ENCODE data around the gene PIK3CG. TPM values are rescaled to one million over a fixed set of nuclear protein-coding genes. Genes with fewer than 3 reads are reported as not detected.
"Not testable (repeated sequence)": the region's sequence is repeated elsewhere in the genome, so short reads cannot be mapped to it uniquely, and the experiment has no call there.

Gene PIK3CG
- polyA plus RNA-seq, 1 experiment, result not detected

DNA sequence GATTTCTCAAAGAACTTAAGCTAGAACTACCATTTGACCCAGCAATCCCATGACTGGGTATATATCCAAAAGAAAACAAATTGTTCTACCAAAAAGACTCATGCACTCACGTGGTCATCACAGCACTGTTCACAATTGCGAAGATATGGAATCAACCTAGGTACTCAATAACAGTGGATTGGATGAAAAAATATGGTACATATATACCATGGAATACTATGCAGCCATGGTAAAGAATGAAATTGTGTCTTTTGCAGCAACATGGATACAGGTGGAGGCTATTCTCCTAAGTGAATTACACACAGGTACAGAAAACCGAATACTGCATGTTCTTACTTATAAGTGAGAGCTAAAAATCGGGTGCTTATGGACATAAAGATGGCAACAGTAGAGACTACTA is 61.8 kb downstream of the PIK3CG start:
- Histone ChIP-seq H3K27me3 (ENCODE audit: control insufficient read depth, insufficient read depth, low read length) (no peaks in the 10 kb centered on the region), H3K36me3 (ENCODE audit: control insufficient read depth, insufficient read depth, low read length) (no peaks in the 10 kb centered on the region), H3K4me3 (ENCODE audit: low read depth, low read length) (no peak overlapping the region)
- CTCF ChIA-PET, result interaction anchor here (1.7 kb wide), 1 partner anchor 11 kb away, joined by 4 read pairs; no protein-coding TSS in a partner anchor
- TF ChIP-seq, protein P1, sequence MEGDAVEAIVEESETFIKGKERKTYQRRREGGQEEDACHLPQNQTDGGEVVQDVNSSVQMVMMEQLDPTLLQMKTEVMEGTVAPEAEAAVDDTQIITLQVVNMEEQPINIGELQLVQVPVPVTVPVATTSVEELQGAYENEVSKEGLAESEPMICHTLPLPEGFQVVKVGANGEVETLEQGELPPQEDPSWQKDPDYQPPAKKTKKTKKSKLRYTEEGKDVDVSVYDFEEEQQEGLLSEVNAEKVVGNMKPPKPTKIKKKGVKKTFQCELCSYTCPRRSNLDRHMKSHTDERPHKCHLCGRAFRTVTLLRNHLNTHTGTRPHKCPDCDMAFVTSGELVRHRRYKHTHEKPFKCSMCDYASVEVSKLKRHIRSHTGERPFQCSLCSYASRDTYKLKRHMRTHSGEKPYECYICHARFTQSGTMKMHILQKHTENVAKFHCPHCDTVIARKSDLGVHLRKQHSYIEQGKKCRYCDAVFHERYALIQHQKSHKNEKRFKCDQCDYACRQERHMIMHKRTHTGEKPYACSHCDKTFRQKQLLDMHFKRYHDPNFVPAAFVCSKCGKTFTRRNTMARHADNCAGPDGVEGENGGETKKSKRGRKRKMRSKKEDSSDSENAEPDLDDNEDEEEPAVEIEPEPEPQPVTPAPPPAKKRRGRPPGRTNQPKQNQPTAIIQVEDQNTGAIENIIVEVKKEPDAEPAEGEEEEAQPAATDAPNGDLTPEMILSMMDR (IDR thresholded peaks at IDR 0.05; ENCODE audit: insufficient read depth, low read depth, low read length), result no peak
- POLR2A ChIA-PET, result no interaction called here
- DNase-seq (ENCODE audit: low read depth), result no peak

DNA sequence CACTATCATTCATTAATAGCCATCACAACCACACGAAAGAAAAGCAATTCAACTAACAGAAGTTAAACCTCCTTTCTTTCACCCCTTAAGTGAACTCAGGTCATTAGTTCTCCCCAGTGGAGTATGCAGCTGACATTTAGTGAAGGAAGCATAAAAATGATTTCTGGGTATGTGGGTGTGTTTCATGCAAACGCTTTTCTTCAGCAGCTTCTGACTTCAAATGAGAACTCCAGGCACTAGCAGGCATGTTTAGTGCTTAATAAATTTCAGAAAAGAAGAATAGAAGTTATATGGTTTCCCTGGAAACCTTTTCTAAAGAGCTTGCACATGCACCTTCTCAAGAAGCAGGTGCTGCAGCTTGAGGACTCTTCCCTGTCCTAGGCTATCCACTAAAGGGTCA is 62.5 kb downstream of the PIK3CG start:
- Histone ChIP-seq H3K36me3 (ENCODE audit: control insufficient read depth, insufficient read depth, low read length) (no peaks in the 10 kb centered on the region), H3K4me3 (ENCODE audit: low read depth, low read length) (no peak overlapping the region), H3K27me3 (ENCODE audit: control insufficient read depth, insufficient read depth, low read length) (no peaks in the 10 kb centered on the region)
- TF ChIP-seq, protein P1 (IDR thresholded peaks at IDR 0.05; ENCODE audit: insufficient read depth, low read depth, low read length), result no peak
- no peak for DNase-seq (ENCODE audit: low read depth)
- ChIA-PET POLR2A (no interaction called here), CTCF (interaction anchor here (1.4 to 1.7 kb wide), 2 partner anchors 12 to 220 kb away, joined by 3 to 4 read pairs; no protein-coding TSS in a partner anchor)

DNA sequence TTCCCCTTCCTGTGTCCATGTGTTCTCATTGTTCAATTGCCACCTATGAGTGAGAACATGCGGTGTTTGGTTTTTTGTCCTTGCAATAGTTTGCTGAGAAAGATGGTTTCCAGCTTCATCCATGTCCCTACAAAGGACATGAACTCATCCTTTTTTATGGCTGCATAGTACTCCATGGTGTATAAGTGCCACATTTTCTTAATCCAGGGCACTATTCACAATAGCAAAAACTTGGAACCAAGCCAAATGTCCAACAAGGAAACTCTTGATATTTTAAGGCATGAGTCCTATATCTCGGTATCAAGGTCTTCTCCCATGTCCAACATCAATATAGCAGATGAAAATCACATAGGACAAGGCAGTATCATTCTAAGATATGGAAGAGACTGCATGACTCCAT is 64.5 kb downstream of the PIK3CG start:
- H3K36me3 ChIP-seq (ENCODE audit: control insufficient read depth, insufficient read depth, low read length); CTCF ChIA-PET; H3K27me3 ChIP-seq (ENCODE audit: control insufficient read depth, insufficient read depth, low read length); POLR2A ChIA-PET; H3K4me3 ChIP-seq (ENCODE audit: low read depth, low read length); DNase-seq (ENCODE audit: low read depth): not testable (repeated sequence)

DNA sequence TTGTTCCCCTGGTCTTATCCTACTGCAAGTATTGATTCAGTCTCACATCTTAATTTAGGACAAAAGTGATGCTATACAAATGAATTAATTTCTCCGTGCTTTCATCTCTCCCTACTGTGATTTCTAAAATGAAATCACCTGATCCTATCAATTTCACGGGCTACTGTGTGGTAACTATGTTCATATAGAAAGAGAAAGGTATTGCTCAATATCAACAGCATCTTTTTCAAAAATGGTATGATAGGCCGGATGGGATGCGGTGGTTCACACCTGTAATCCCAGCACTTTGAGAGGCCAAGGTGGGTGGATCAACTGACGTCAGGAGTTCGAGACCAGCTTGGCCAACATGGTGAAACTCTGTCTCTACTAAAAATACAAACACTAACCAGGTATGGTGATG is 71.2 kb downstream of the PIK3CG start:
- Histone ChIP-seq H3K4me3 (ENCODE audit: low read depth, low read length) (no peak overlapping the region), H3K36me3 (ENCODE audit: control insufficient read depth, insufficient read depth, low read length) (no peaks in the 10 kb centered on the region), H3K27me3 (ENCODE audit: control insufficient read depth, insufficient read depth, low read length) (no peaks in the 10 kb centered on the region)
- TF ChIP-seq, protein P1 (IDR thresholded peaks at IDR 0.05; ENCODE audit: insufficient read depth, low read depth, low read length), result no peak
- DNase-seq (ENCODE audit: low read depth), result no peak
- POLR2A ChIA-PET, result no interaction called here
- CTCF ChIA-PET, result interaction anchor here (1.0 to 1.2 kb wide), 2 partner anchors 11 to 211 kb away, joined by 3 to 4 read pairs; no protein-coding TSS in a partner anchor

DNA sequence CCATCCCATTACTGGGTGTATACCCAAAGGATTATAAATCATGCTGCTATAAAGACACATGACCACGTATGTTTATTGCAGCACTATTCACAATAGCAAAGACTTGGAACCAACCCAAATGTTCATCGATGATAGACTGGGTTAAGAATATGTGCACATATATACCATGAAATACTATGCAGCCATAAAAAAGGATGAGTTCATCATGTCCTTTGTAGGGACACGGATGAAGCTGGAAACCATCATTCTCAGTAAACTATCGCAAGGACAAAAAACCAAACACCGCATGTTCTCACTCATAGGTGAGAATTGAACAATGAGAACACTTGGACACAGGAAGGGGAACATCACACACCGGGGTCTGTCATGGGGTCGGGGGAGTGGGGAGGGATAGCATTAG is 73.0 kb downstream of the PIK3CG start:
- DNase-seq (ENCODE audit: low read depth); H3K36me3 ChIP-seq (ENCODE audit: control insufficient read depth, insufficient read depth, low read length); POLR2A ChIA-PET; H3K27me3 ChIP-seq (ENCODE audit: control insufficient read depth, insufficient read depth, low read length); H3K4me3 ChIP-seq (ENCODE audit: low read depth, low read length): not testable (repeated sequence)
- CTCF ChIA-PET, result interaction anchor here (1.6 to 1.9 kb wide), 2 partner anchors 9 to 12 kb away, joined by 7 to 9 read pairs; no protein-coding TSS in a partner anchor

DNA sequence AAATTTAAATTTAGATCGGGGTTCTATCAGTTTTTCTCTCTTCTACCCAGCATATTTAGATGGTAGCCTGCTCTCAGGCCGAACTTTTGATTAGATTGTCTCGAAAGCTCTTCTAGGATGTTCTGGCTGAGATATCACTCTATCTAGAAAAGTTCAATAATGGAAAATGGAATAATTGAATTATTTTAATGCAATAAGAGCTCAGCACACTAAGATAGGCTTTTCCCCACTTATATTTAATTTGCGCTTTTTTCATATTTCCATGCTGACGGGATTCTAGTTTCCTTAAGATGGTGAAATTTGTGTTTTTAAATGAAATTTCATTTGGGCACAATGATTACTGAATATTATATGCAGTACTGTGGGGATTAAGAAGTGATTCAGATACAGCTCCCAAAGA is 73.7 kb downstream of the PIK3CG start:
- Histone ChIP-seq H3K36me3 (ENCODE audit: control insufficient read depth, insufficient read depth, low read length) (no peaks in the 10 kb centered on the region), H3K4me3 (ENCODE audit: low read depth, low read length) (no peak overlapping the region), H3K27me3 (ENCODE audit: control insufficient read depth, insufficient read depth, low read length) (no peaks in the 10 kb centered on the region)
- ChIA-PET POLR2A (no interaction called here), CTCF (interaction anchor here (0.9 to 1.9 kb wide), 3 partner anchors 9 to 761 kb away, joined by 3 to 9 read pairs (median 7); no protein-coding TSS in a partner anchor)
- no peak for DNase-seq (ENCODE audit: low read depth)
- TF ChIP-seq, protein P1 (IDR thresholded peaks at IDR 0.05; ENCODE audit: insufficient read depth, low read depth, low read length), result no peak

Measured in BJ (cell line).